AG09309 (cell line): ENCODE data around the gene DPP10.

ENCODE experiments used
- DNase-seq: peaks from one replicate; pipeline ENCODE4 v3.0.0-alpha.2; 2010; ENCODE audit warnings: low read depth
- H3K4me3 ChIP-seq: 2 replicates; pipeline ENCODE4 v1.5.1; 2011; ENCODE audit warnings: mild to moderate bottlenecking, low read depth, low read length, moderate library complexity; ENCODE audit not compliant: control insufficient read depth
- CTCF ChIP-seq: IDR thresholded peaks from 2 replicates; pipeline ENCODE4 v1.5.1; 2011; ENCODE audit warnings: mild to moderate bottlenecking, low read depth, low read length, inconsistent platforms; ENCODE audit not compliant: insufficient read depth, control insufficient read depth; ENCODE audit errors: missing control alignments

Gene DPP10

GRCh38 chr2:115533081-115533480, 1090.6 kb downstream of the DPP10 start:
- TF ChIP-seq CTCF, result no peak
- no peak for DNase-seq
- H3K4me3 ChIP-seq, result no peak overlapping the region

DNA sequence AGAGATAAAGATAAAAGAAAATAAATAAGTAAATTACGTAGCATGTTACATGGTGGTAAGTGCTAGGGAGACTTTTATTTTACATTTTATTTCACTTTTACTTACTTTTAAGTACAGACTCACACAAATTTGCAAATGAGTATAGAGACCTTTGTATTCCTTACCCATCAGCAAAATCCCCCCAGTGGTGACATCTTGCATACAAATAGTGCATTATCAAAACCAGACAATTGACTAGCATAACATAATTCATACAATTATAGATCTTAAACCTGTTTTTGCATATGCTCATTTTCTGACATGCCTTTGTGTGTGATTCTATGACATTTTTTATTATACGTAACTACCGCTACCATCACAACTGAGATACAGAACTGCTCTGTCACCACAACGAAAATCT, 1099.4 kb downstream of the DPP10 start:
- TF ChIP-seq CTCF, result no peak
- no peak for DNase-seq
- H3K4me3 ChIP-seq, result no peak overlapping the region

DNA sequence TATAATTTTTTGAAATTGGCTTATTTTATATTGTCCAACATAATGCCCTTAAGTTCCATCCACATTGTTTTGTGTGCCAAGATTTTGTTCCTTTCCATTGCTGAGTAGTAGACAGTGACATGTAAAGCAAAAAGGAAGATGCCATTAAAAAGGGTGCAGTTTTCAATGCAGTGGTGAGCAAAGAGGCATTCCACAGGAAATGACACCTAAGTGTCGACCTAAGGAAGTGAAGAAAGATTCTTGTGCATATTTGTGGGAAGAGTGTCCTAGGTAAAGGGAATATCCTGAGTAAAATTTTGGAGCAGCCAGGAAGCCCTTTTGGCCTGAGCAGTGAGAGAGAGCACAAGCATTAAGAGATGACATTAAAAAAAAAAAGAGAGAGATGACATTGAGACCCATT, 1099.9 kb downstream of the DPP10 start:
- TF ChIP-seq CTCF, result no peak
- H3K4me3 ChIP-seq, result no peak overlapping the region
- DNase-seq, result no peak

DNA sequence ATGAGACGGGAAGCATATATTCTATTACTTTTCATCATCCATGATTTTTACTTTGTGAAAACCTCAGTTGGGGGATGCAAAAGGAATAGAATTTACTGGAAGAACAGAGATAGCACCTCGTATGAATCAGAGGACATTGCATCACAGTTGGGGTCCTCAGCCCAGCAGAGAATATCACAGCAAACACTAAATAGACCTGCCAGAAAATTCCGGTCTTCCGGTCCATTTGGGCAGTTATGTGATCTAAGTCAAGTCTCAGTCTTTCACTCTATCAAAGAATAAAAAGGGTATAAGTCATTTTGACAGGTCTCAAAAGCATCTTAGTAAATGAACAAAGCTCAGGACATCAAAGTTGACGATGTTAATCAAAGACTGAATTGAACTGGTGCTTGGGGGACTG, 1100.6 kb downstream of the DPP10 start:
- DNase-seq, result no peak
- no peak overlapping the region for H3K4me3 ChIP-seq
- TF ChIP-seq CTCF, result no peak

DNA sequence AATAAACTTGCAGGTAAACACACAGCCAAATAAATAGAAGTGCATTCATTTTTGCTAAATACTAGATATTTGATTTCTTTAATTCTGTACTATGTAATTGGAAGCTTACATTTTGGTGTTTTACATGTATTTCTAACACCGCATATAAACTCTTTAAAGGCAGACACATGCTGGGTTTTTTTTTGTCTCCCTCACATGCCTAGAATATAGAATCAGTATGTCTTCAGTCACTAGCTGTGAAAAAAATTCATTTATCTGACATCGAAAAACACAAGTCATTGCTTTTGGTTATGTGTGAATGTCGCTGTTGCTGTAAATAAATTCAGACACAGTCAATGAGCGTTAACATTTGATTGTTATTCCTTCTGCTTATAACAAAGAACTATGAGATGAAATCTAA, 1101.0 kb downstream of the DPP10 start:
- TF ChIP-seq CTCF, result no peak
- no peak for DNase-seq
- no peak overlapping the region for H3K4me3 ChIP-seq

GRCh38 chr2:115549611-115550130, 1107.2 kb downstream of the DPP10 start:
- H3K4me3 ChIP-seq, result no peak overlapping the region
- no peak for DNase-seq
- TF ChIP-seq CTCF, result no peak

- TF ChIP-seq CTCF, result no peak
- H3K4me3 ChIP-seq, result no peak overlapping the region
- no peak for DNase-seq
These were observed 1110.3 kb downstream of the DPP10 start for GRCh38 chr2:115552726-115553125.
